ENCODE data around the gene SLC1A1.

DNA sequence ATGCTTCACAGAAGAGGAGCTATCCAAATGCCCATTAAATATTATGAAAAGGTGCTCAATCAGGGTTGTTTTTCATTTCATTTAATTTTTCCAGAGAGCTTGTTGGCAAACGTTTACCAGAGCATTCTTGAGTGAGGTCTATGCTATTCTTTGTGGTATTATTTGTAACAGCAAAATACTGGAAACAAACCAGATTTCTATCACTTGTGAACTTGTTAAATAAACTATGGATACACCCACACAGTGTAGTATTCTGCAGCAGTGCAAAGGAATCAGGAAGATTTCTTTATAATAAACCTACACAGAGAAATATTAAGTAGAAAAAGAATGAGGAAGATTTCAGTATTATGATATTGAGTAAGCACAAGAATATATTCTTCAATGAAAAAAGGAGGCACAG is 15.0 kb upstream of the SLC1A1 start:
- no peak for TF ChIP-seq EZH2phosphoT487 (IDR thresholded peaks at IDR 0.05; ENCODE audit: borderline replicate concordance, low read depth, low read length)
- TF ChIP-seq, protein P1, sequence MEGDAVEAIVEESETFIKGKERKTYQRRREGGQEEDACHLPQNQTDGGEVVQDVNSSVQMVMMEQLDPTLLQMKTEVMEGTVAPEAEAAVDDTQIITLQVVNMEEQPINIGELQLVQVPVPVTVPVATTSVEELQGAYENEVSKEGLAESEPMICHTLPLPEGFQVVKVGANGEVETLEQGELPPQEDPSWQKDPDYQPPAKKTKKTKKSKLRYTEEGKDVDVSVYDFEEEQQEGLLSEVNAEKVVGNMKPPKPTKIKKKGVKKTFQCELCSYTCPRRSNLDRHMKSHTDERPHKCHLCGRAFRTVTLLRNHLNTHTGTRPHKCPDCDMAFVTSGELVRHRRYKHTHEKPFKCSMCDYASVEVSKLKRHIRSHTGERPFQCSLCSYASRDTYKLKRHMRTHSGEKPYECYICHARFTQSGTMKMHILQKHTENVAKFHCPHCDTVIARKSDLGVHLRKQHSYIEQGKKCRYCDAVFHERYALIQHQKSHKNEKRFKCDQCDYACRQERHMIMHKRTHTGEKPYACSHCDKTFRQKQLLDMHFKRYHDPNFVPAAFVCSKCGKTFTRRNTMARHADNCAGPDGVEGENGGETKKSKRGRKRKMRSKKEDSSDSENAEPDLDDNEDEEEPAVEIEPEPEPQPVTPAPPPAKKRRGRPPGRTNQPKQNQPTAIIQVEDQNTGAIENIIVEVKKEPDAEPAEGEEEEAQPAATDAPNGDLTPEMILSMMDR (conservative IDR thresholded peaks at IDR 0.05; ENCODE audit: low read length): no peak
